A673 (cell line): ENCODE results near the gene NKD2. TPM values are rescaled to one million over a fixed set of nuclear protein-coding genes. Genes with fewer than 3 reads are reported as not detected.

Experiments used
- BruUV-seq: library from RNA; stranded (reverse); fragments of 400-500 nt; replicated peaks from 2 replicates; lab custom pipeline; 2021; lab: Mats Ljungman, UMichigan
- CTCF ChIA-PET: fragments of 300-600 bp; sonication (Branson Sonifier 250); formaldehyde crosslinking; loops from one replicate; lab custom pipeline; 2022; ENCODE audit warnings: antibody characterized with exemption; lab: Charles Lee
- POLR2A ChIA-PET: fragments of 300-600 bp; sonication (Branson Sonifier 250); formaldehyde crosslinking; loops from one replicate; lab custom pipeline; 2022; ENCODE audit warnings: antibody characterized with exemption; ENCODE audit not compliant: low non-redundant PET; lab: Charles Lee
- DNase-seq: peaks from one replicate; pipeline ENCODE4 v3.0.0-alpha.2; 2015; ENCODE audit warnings: low spot score
- H3K27ac ChIP-seq: fragments of 200-600 bp; sonication (generic); 2 replicates; pipeline ENCODE4 v1.5.1; 2016; ENCODE audit warnings: mixed run types, low read depth, mild to moderate bottlenecking, mixed read lengths, antibody characterized with exemption, low read length; ENCODE audit not compliant: poor library complexity, severe bottlenecking
- H3K27me3 ChIP-seq: fragments of 200-600 bp; sonication (generic); replicated peaks from 2 replicates; pipeline ENCODE4 v1.6.1; 2017; ENCODE audit warnings: mixed run types, low read depth, mild to moderate bottlenecking, mixed read lengths, antibody characterized with exemption, low read length; ENCODE audit not compliant: insufficient read depth, poor library complexity
- H3K36me3 ChIP-seq: fragments of 200-600 bp; sonication (generic); 2 replicates; pipeline ENCODE4 v1.6.1; 2016; ENCODE audit warnings: mixed run types, mild to moderate bottlenecking, mixed read lengths, antibody characterized with exemption, low read length; ENCODE audit not compliant: insufficient read depth, poor library complexity, severe bottlenecking
- H3K4me1 ChIP-seq: fragments of 200-600 bp; sonication (generic); 2 replicates; pipeline ENCODE4 v1.6.1; 2017; ENCODE audit warnings: mixed run types, mild to moderate bottlenecking, mixed read lengths, antibody characterized with exemption, low read length; ENCODE audit not compliant: insufficient read depth, poor library complexity, severe bottlenecking
- H3K4me3 ChIP-seq: fragments of 200-600 bp; sonication (generic); 2 replicates; pipeline ENCODE4 v1.5.1; 2016; ENCODE audit warnings: low read depth, mixed run types, mild to moderate bottlenecking, mixed read lengths, low read length; ENCODE audit not compliant: poor library complexity, severe bottlenecking
- H3K9me3 ChIP-seq: fragments of 200-600 bp; sonication (generic); 2 replicates; pipeline ENCODE4 v1.6.1; 2016; ENCODE audit warnings: mixed run types, low read depth, mild to moderate bottlenecking, mixed read lengths, antibody characterized with exemption, low read length; ENCODE audit not compliant: poor library complexity, severe bottlenecking
- EZH2 ChIP-seq: fragments of 200-600 bp; sonication (generic); IDR thresholded peaks from 2 replicates; pipeline ENCODE4 v1.6.1; 2017; ENCODE audit warnings: borderline replicate concordance, low read depth, mild to moderate bottlenecking, mixed read lengths, antibody characterized with exemption, low read length; ENCODE audit not compliant: poor library complexity, severe bottlenecking
- intact Hi-C: fragments of 100-400 bp; cut with micrococcal nuclease; formaldehyde crosslinking; loops from one replicate; pipeline ENCODE4 v1.10.0; 2022; ENCODE audit not compliant: unreplicated experiment
- total RNA-seq: library from RNA; stranded (reverse); gene quantifications from 2 replicates; pipeline ENCODE4 v1.2.3, GENCODE V29; 2021
- TF ChIP-seq, protein P1 (sequence below): fragments of 300-800, 200-600 bp; sonication (generic); conservative IDR thresholded peaks from 2 replicates; pipeline ENCODE4 v1.5.1; 2017; ENCODE audit warnings: low read depth, mild to moderate bottlenecking, antibody characterized with exemption, low read length, moderate library complexity, mixed read lengths

Gene NKD2
- total RNA-seq, 1 experiment from 2014 or later: 23.5 TPM

GRCh38 chr5:1041225-1042143 is 32.9 kb downstream of the NKD2 start:
- ChIA-PET POLR2A (no interaction called here), CTCF (no interaction called here)
- Histone ChIP-seq H3K27me3 (no peaks in the 10 kb centered on the region), H3K9me3 (peaks cover 6% of the 10 kb centered on the region), H3K36me3 (peaks cover 3% of the 10 kb centered on the region), H3K4me1 (peaks cover 22% of the 10 kb centered on the region), H3K27ac (no peak overlapping the region), H3K4me3 (no peak overlapping the region)
- TF ChIP-seq, protein P1, sequence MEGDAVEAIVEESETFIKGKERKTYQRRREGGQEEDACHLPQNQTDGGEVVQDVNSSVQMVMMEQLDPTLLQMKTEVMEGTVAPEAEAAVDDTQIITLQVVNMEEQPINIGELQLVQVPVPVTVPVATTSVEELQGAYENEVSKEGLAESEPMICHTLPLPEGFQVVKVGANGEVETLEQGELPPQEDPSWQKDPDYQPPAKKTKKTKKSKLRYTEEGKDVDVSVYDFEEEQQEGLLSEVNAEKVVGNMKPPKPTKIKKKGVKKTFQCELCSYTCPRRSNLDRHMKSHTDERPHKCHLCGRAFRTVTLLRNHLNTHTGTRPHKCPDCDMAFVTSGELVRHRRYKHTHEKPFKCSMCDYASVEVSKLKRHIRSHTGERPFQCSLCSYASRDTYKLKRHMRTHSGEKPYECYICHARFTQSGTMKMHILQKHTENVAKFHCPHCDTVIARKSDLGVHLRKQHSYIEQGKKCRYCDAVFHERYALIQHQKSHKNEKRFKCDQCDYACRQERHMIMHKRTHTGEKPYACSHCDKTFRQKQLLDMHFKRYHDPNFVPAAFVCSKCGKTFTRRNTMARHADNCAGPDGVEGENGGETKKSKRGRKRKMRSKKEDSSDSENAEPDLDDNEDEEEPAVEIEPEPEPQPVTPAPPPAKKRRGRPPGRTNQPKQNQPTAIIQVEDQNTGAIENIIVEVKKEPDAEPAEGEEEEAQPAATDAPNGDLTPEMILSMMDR: no peak
- TF ChIP-seq EZH2: no peak
- DNase-seq: no peak
- no TSS peak for BruUV-seq
- intact Hi-C loops: no loop called here

DNA sequence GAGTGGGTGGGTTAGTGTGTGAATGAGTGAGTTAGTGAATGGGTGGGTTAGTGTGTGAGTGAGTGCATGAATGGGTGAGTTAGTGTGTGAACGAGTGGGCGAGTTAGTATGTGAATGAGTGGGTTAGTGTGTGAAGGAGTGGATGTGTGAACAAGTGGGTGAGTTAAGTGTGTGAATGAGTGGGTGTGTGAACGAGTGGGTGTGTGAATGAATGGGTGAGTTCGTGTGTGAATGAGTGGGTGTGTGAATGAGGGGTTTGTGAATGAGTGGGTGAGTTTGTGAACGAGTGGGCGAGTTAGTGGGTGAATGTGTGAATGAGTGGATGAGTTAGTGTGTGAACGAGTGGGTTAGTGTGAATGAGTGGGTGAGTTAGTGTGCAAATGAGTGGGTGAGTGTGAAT is 34.0 kb downstream of the NKD2 start:
- Histone ChIP-seq H3K9me3 (peaks cover 6% of the 10 kb centered on the region), H3K4me3 (no peak overlapping the region), H3K4me1 (peaks cover 16% of the 10 kb centered on the region), H3K27ac (no peak overlapping the region), H3K36me3 (no peaks in the 10 kb centered on the region), H3K27me3 (no peaks in the 10 kb centered on the region)
- DNase-seq: no peak
- TF ChIP-seq, protein P1: no peak
- no peak for TF ChIP-seq EZH2
- intact Hi-C loops: no loop called here
- ChIA-PET CTCF (no interaction called here), POLR2A (no interaction called here)
- no TSS peak for BruUV-seq

DNA sequence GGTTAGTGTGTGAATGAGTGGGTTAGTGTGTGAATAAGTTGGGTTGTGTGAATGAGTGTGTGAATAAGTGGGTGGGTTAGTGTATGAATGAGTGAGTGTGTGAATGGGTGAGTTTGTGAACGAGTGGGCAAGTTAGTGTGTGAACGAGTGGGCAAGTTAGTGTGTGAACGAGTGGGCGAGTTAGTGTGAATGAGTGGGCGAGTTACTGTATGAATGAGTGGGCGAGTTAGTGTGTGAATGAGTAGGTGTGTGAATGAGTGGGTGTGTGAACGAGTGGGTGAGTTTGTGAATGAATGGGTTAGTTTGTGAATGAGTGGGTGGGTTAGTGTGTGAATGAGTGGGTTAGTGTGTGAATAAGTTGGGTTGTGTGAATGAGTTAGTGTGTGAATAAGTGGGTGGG is 34.7 kb downstream of the NKD2 start:
- no peak overlapping the region for H3K4me3 ChIP-seq
- H3K36me3 ChIP-seq: no peaks in the 10 kb centered on the region
- TF ChIP-seq, protein P1: no peak
- no peak for TF ChIP-seq EZH2
- peaks cover 6% of the 10 kb centered on the region for H3K9me3 ChIP-seq
- peaks cover 9% of the 10 kb centered on the region for H3K4me1 ChIP-seq
- no peak for DNase-seq
- ChIA-PET POLR2A (no interaction called here), CTCF (no interaction called here)
- H3K27me3 ChIP-seq: no peaks in the 10 kb centered on the region
- intact Hi-C loops: no loop called here
- H3K27ac ChIP-seq: no peak overlapping the region
- no TSS peak for BruUV-seq
